ENCODE measurements around the gene MXRA8.

The MXRA8 gene

DNA sequence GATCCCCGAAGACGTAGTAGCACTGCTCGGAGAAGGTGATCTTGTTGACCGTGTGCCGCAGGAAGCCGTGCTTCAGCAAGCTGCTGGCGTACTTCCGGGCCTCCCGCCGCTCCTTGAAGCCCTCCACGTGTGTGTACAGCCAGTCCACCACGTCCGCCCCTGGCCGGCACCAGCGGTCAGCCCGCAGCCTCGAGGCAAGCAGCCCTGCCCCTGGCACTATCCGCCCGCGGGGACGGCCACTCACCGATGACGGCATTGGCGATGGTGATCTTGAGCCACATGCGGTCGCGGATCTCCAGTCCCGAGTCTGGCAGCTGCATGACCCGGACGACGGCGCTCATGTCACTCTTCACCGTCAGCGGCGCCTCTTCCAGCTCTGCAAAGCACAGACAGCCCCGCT is 20.1 kb downstream of the MXRA8 start:
- no peaks in the 10 kb centered on the region for H3K27me3 ChIP-seq (ENCODE audit: control insufficient read depth, low read length)
- no peak for TF ChIP-seq EZH2phosphoT487 (IDR thresholded peaks at IDR 0.05; ENCODE audit: borderline replicate concordance, low read length)
- TF ChIP-seq, protein P1, sequence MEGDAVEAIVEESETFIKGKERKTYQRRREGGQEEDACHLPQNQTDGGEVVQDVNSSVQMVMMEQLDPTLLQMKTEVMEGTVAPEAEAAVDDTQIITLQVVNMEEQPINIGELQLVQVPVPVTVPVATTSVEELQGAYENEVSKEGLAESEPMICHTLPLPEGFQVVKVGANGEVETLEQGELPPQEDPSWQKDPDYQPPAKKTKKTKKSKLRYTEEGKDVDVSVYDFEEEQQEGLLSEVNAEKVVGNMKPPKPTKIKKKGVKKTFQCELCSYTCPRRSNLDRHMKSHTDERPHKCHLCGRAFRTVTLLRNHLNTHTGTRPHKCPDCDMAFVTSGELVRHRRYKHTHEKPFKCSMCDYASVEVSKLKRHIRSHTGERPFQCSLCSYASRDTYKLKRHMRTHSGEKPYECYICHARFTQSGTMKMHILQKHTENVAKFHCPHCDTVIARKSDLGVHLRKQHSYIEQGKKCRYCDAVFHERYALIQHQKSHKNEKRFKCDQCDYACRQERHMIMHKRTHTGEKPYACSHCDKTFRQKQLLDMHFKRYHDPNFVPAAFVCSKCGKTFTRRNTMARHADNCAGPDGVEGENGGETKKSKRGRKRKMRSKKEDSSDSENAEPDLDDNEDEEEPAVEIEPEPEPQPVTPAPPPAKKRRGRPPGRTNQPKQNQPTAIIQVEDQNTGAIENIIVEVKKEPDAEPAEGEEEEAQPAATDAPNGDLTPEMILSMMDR (IDR thresholded peaks at IDR 0.05; ENCODE audit: low read depth, low read length, poor library complexity, severe bottlenecking), result no peak
- no peak overlapping the region for H3K4me3 ChIP-seq (ENCODE audit: low read length)
- H3K4me2 ChIP-seq (ENCODE audit: low read length), result no peak overlapping the region
- peaks cover 5% of the 10 kb centered on the region; the same call in 1 of the 2 replicates for H3K9me3 ChIP-seq (ENCODE audit: control insufficient read depth, insufficient read depth, low read length)
- H3K27ac ChIP-seq (ENCODE audit: low read depth, low read length), result no peak overlapping the region
- H3K4me1 ChIP-seq (ENCODE audit: control insufficient read depth, low read length), result no peaks in the 10 kb centered on the region
- peaks cover 5% of the 10 kb centered on the region; the same call in 1 of the 2 replicates for H4K20me1 ChIP-seq (ENCODE audit: control insufficient read depth, insufficient read depth, low read depth, low read length)
- H3K36me3 ChIP-seq (ENCODE audit: control insufficient read depth, low read length), result peaks cover 29% of the 10 kb centered on the region
- H3F3A ChIP-seq (ENCODE audit: control insufficient read depth, insufficient read depth), result no peaks in the 10 kb centered on the region
- no peaks in the 10 kb centered on the region for H3K9me2 ChIP-seq (replicated peaks; ENCODE audit: control insufficient read depth, low read length)
- peaks cover 1% of the 10 kb centered on the region for H3K79me2 ChIP-seq (ENCODE audit: control insufficient read depth, low read length)

GRCh38 chr1:1337793-1338147 is 20.6 kb downstream of the MXRA8 start:
- TF ChIP-seq EZH2phosphoT487 (IDR thresholded peaks at IDR 0.05; ENCODE audit: borderline replicate concordance, low read length), result no peak
- TF ChIP-seq, protein P1 (IDR thresholded peaks at IDR 0.05; ENCODE audit: low read depth, low read length, poor library complexity, severe bottlenecking), result no peak
- Histone ChIP-seq H3K27ac (ENCODE audit: low read depth, low read length) (no peak overlapping the region), H3K36me3 (ENCODE audit: control insufficient read depth, low read length) (peaks cover 29% of the 10 kb centered on the region), H3K9me3 (ENCODE audit: control insufficient read depth, insufficient read depth, low read length) (peaks cover 5% of the 10 kb centered on the region; the same call in 1 of the 2 replicates), H3K79me2 (ENCODE audit: control insufficient read depth, low read length) (no peaks in the 10 kb centered on the region), H3K27me3 (ENCODE audit: control insufficient read depth, low read length) (no peaks in the 10 kb centered on the region), H3F3A (ENCODE audit: control insufficient read depth, insufficient read depth) (no peaks in the 10 kb centered on the region), H3K9me2 (replicated peaks; ENCODE audit: control insufficient read depth, low read length) (no peaks in the 10 kb centered on the region), H3K4me3 (ENCODE audit: low read length) (no peak overlapping the region), H3K4me2 (ENCODE audit: low read length) (no peak overlapping the region), H4K20me1 (ENCODE audit: control insufficient read depth, insufficient read depth, low read depth, low read length) (peaks cover 5% of the 10 kb centered on the region; the same call in 1 of the 2 replicates), H3K4me1 (ENCODE audit: control insufficient read depth, low read length) (no peaks in the 10 kb centered on the region)

GRCh38 chr1:1336931-1337792 is 21.2 kb downstream of the MXRA8 start:
- no peaks in the 10 kb centered on the region for H3K79me2 ChIP-seq (ENCODE audit: control insufficient read depth, low read length)
- no peak overlapping the region for H3K4me2 ChIP-seq (ENCODE audit: low read length)
- TF ChIP-seq, protein P1 (IDR thresholded peaks at IDR 0.05; ENCODE audit: low read depth, low read length, poor library complexity, severe bottlenecking), result no peak
- TF ChIP-seq EZH2phosphoT487 (IDR thresholded peaks at IDR 0.05; ENCODE audit: borderline replicate concordance, low read length), result no peak
- H3K4me1 ChIP-seq (ENCODE audit: control insufficient read depth, low read length), result no peaks in the 10 kb centered on the region
- no peaks in the 10 kb centered on the region for H3K27me3 ChIP-seq (ENCODE audit: control insufficient read depth, low read length)
- no peak overlapping the region for H3K4me3 ChIP-seq (ENCODE audit: low read length)
- H3F3A ChIP-seq (ENCODE audit: control insufficient read depth, insufficient read depth), result no peaks in the 10 kb centered on the region
- H4K20me1 ChIP-seq (ENCODE audit: control insufficient read depth, insufficient read depth, low read depth, low read length), result peaks cover 5% of the 10 kb centered on the region; the same call in 1 of the 2 replicates
- H3K36me3 ChIP-seq (ENCODE audit: control insufficient read depth, low read length), result peaks cover 27% of the 10 kb centered on the region
- H3K9me3 ChIP-seq (ENCODE audit: control insufficient read depth, insufficient read depth, low read length), result peaks cover 5% of the 10 kb centered on the region; the same call in 1 of the 2 replicates
- no peak overlapping the region for H3K27ac ChIP-seq (ENCODE audit: low read depth, low read length)
- no peaks in the 10 kb centered on the region for H3K9me2 ChIP-seq (replicated peaks; ENCODE audit: control insufficient read depth, low read length)

Measured in DOHH2 (cell line).